NOMO-1 treated with dmso at 0.1 percent for 144 hours (cell line): Measurements from ENCODE around the gene HIC2.
"Not testable (repeated sequence)": the region's sequence is repeated elsewhere in the genome, so short reads cannot be mapped to it uniquely, and the experiment has no call there.

Experiments used
- DNase-seq: peaks from one replicate; lab custom pipeline; 2025; ENCODE audit not compliant: unreplicated experiment; lab: John Stamatoyannopoulos, UW

Gene HIC2

GRCh38 chr22:21434378-21435233 lies 17.4 kb downstream of the HIC2 start:
- DNase-seq: not testable (repeated sequence)

GRCh38 chr22:21435998-21436810 lies 19.0 kb downstream of the HIC2 start:
- not testable (repeated sequence) for DNase-seq

GRCh38 chr22:21438013-21438412 lies 20.8 kb downstream of the HIC2 start:
- DNase-seq: not testable (repeated sequence)

GRCh38 chr22:21440018-21440636 lies 23.0 kb downstream of the HIC2 start:
- DNase-seq: not testable (repeated sequence)

- not testable (repeated sequence) for DNase-seq
Measured at GRCh38 chr22:21440676-21441075, 23.5 kb downstream of the HIC2 start.

GRCh38 chr22:21441170-21441569 lies 24.0 kb downstream of the HIC2 start:
- not testable (repeated sequence) for DNase-seq

GRCh38 chr22:21442123-21442522 lies 25.0 kb downstream of the HIC2 start:
- not testable (repeated sequence) for DNase-seq

GRCh38 chr22:21442646-21443045 lies 25.5 kb downstream of the HIC2 start:
- DNase-seq: not testable (repeated sequence)

- DNase-seq: no peak
Measured at GRCh38 chr22:21443057-21443734, 26.0 kb downstream of the HIC2 start.

- DNase-seq: no peak
Measured at GRCh38 chr22:21443735-21444421, 26.7 kb downstream of the HIC2 start.

GRCh38 chr22:21444701-21445436 lies 27.7 kb downstream of the HIC2 start:
- no peak for DNase-seq

- no peak for DNase-seq
Measured at GRCh38 chr22:21445437-21446127, 28.4 kb downstream of the HIC2 start.

GRCh38 chr22:21446128-21446826 lies 29.1 kb downstream of the HIC2 start:
- DNase-seq: no peak

GRCh38 chr22:21446827-21447690 lies 29.9 kb downstream of the HIC2 start:
- no peak for DNase-seq

GRCh38 chr22:21447694-21448402 lies 30.7 kb downstream of the HIC2 start:
- DNase-seq: no peak

GRCh38 chr22:21448627-21449416 lies 31.7 kb downstream of the HIC2 start:
- DNase-seq: no peak
